Measurements from ENCODE around the gene HNRNPK.

The HNRNPK gene

GRCh38 chr9:84007662-84008061, 27.6 kb upstream of the HNRNPK start:
- no peak for DNase-seq (ENCODE audit: low read depth in 1 of 2, low spot score in 1 of 2)
- no peak for TF ChIP-seq GABPA (IDR thresholded peaks at IDR 0.05; ENCODE audit: low read depth)
- no peak for TF ChIP-seq SPI1 (IDR thresholded peaks at IDR 0.05; ENCODE audit: borderline replicate concordance, low read depth)
- Histone ChIP-seq H3K27me3 (ENCODE audit: insufficient read depth, poor library complexity, severe bottlenecking) (no peaks in the 10 kb centered on the region), H3K4me3 (replicated peaks; ENCODE audit: insufficient read depth, low read length) (no peak overlapping the region), H3K27ac (replicated peaks) (no peak overlapping the region)

- Histone ChIP-seq H3K27ac (replicated peaks) (no peak overlapping the region), H3K27me3 (ENCODE audit: insufficient read depth, poor library complexity, severe bottlenecking) (no peaks in the 10 kb centered on the region), H3K4me3 (replicated peaks; ENCODE audit: insufficient read depth, low read length) (no peak overlapping the region)
- TF ChIP-seq CTCF (IDR thresholded peaks at IDR 0.05; ENCODE audit: insufficient read depth, low read length) (no peak), REST (IDR thresholded peaks at IDR 0.05; ENCODE audit: insufficient replicate concordance, low read depth) (no peak)
- no peak for DNase-seq (ENCODE audit: low read depth in 1 of 2, low spot score in 1 of 2)
These were observed 23.2 kb upstream of the HNRNPK start for GRCh38 chr9:84003246-84003645.

- TF ChIP-seq SPI1 (IDR thresholded peaks at IDR 0.05; ENCODE audit: borderline replicate concordance, low read depth) (no peak), REST (IDR thresholded peaks at IDR 0.05; ENCODE audit: insufficient replicate concordance, low read depth) (no peak), GABPA (IDR thresholded peaks at IDR 0.05; ENCODE audit: low read depth) (no peak), POLR2AphosphoS5 (IDR thresholded peaks at IDR 0.05; ENCODE audit: low read depth) (no peak), CTCF (IDR thresholded peaks at IDR 0.05; ENCODE audit: insufficient read depth, low read length) (no peak)
- H3K4me3 ChIP-seq (replicated peaks; ENCODE audit: insufficient read depth, low read length): no peak overlapping the region
- no peak for DNase-seq (ENCODE audit: low read depth in 1 of 2, low spot score in 1 of 2)
- H3K27me3 ChIP-seq (ENCODE audit: insufficient read depth, poor library complexity, severe bottlenecking): no peaks in the 10 kb centered on the region
- no peak overlapping the region for H3K27ac ChIP-seq (replicated peaks)
These were observed 22.3 kb upstream of the HNRNPK start for GRCh38 chr9:84002344-84002743.

- DNase-seq (ENCODE audit: low read depth in 1 of 2, low spot score in 1 of 2): peak in 1 of 2 experiments; percentile 60
These were observed 21.6 kb upstream of the HNRNPK start for GRCh38 chr9:84001621-84002020.

GRCh38 chr9:84000186-84000585, 20.2 kb upstream of the HNRNPK start:
- H3K4me3 ChIP-seq (replicated peaks; ENCODE audit: insufficient read depth, low read length): no peak overlapping the region
- TF ChIP-seq POLR2AphosphoS5 (IDR thresholded peaks at IDR 0.05; ENCODE audit: low read depth): no peak
- TF ChIP-seq GABPA (IDR thresholded peaks at IDR 0.05; ENCODE audit: low read depth): no peak
- no peak for TF ChIP-seq SPI1 (IDR thresholded peaks at IDR 0.05; ENCODE audit: borderline replicate concordance, low read depth)
- DNase-seq (ENCODE audit: low read depth in 1 of 2, low spot score in 1 of 2): no peak
- no peaks in the 10 kb centered on the region for H3K27me3 ChIP-seq (ENCODE audit: insufficient read depth, poor library complexity, severe bottlenecking)
- no peak overlapping the region for H3K27ac ChIP-seq (replicated peaks)

More at GRCh38 chr9:84001621-84002020, 21.6 kb upstream of the HNRNPK start:
- TF ChIP-seq GABPA (IDR thresholded peaks at IDR 0.05; ENCODE audit: low read depth): 0 out of 2 replicates have a peak, but pooled peaks have one; percentile 8
- TF ChIP-seq POLR2AphosphoS5 (IDR thresholded peaks at IDR 0.05; ENCODE audit: low read depth): no peak
- TF ChIP-seq SPI1 (IDR thresholded peaks at IDR 0.05; ENCODE audit: borderline replicate concordance, low read depth): peak; percentile 93
- H3K27me3 ChIP-seq (ENCODE audit: insufficient read depth, poor library complexity, severe bottlenecking): no peaks in the 10 kb centered on the region
- H3K4me3 ChIP-seq (replicated peaks; ENCODE audit: insufficient read depth, low read length): no peak overlapping the region
- H3K27ac ChIP-seq (replicated peaks): no peak overlapping the region

Measured in HL-60 (cell line).